Neural progenitor cell (in vitro differentiated cells): ENCODE data around the gene COX6A2. TPM values are rescaled to one million over a fixed set of nuclear protein-coding genes. Genes with fewer than 3 reads are reported as not detected.

Experiments
- DNase-seq: peaks from one replicate; pipeline ENCODE4 v3.0.0-alpha.2; 2016; ENCODE audit warnings: low spot score
- H2AFZ ChIP-seq: fragments of 200-600 bp; sonication (generic); replicated peaks from 2 replicates; pipeline ENCODE4 v1.6.1; 2016; ENCODE audit warnings: antibody characterized with exemption
- H3F3A ChIP-seq: fragments of 200-600 bp; sonication (generic); 2 replicates; pipeline ENCODE4 v1.6.1; 2016; ENCODE audit warnings: antibody characterized with exemption, low read depth
- H3K27ac ChIP-seq: fragments of 200-600 bp; sonication (generic); 2 replicates; pipeline ENCODE4 v1.5.1; 2016; ENCODE audit warnings: mild to moderate bottlenecking
- H3K27me3 ChIP-seq: fragments of 200-600 bp; sonication (generic); 2 replicates; pipeline ENCODE4 v1.6.1; 2016; ENCODE audit warnings: mild to moderate bottlenecking, moderate library complexity
- H3K36me3 ChIP-seq: fragments of 200-600 bp; sonication (generic); 2 replicates; pipeline ENCODE4 v1.5.1; 2016
- H3K4me1 ChIP-seq: fragments of 200-600 bp; sonication (generic); 2 replicates; pipeline ENCODE4 v1.6.1; 2016; ENCODE audit warnings: mixed run types
- H3K4me2 ChIP-seq: fragments of 200-600 bp; sonication (generic); 2 replicates; pipeline ENCODE4 v1.6.1; 2016
- H3K4me3 ChIP-seq: fragments of 200-600 bp; sonication (generic); 2 replicates; pipeline ENCODE4 v1.5.1; 2016
- H3K79me2 ChIP-seq: fragments of 200-600 bp; sonication (generic); 2 replicates; pipeline ENCODE4 v1.6.1; 2016; ENCODE audit warnings: low read depth
- H3K9ac ChIP-seq: fragments of 200-600 bp; sonication (generic); 2 replicates; pipeline ENCODE4 v1.6.1; 2016
- H3K9me3 ChIP-seq: fragments of 200-600 bp; sonication (generic); 2 replicates; pipeline ENCODE4 v1.5.1; 2016; ENCODE audit warnings: low read depth
- H4K20me1 ChIP-seq: fragments of 200-600 bp; sonication (generic); 2 replicates; pipeline ENCODE4 v1.6.1; 2016; ENCODE audit warnings: low read depth
- H3K27ac Mint-ChIP-seq: 3 replicates; pipeline ENCODE4 v1.8.0; 2021; ENCODE audit warnings: mixed read lengths
- H3K27me3 Mint-ChIP-seq: 2 replicates; pipeline ENCODE4 v1.8.0; 2022; ENCODE audit warnings: low read depth, mild to moderate bottlenecking, inconsistent platforms, moderate library complexity, mixed read lengths; ENCODE audit not compliant: insufficient read depth
- H3K36me3 Mint-ChIP-seq: 3 replicates; pipeline ENCODE4 v1.8.0; 2021; ENCODE audit warnings: mixed read lengths
- H3K4me1 Mint-ChIP-seq: 3 replicates; pipeline ENCODE4 v1.8.0; 2021; ENCODE audit warnings: mixed read lengths
- H3K4me3 Mint-ChIP-seq: 3 replicates; pipeline ENCODE4 v1.8.0; 2021; ENCODE audit warnings: mild to moderate bottlenecking, moderate library complexity, mixed read lengths
- H3K9me3 Mint-ChIP-seq: 3 replicates; pipeline ENCODE4 v1.8.0; 2020; ENCODE audit warnings: mixed read lengths
- CTCF ChIP-seq: fragments of 200-600 bp; sonication (generic); IDR thresholded peaks from 2 replicates; pipeline ENCODE4 v1.5.1; 2017; ENCODE audit warnings: antibody characterized with exemption, mild to moderate bottlenecking
- EZH2 ChIP-seq: fragments of 200-600 bp; sonication (generic); IDR thresholded peaks from 2 replicates; pipeline ENCODE4 v1.6.1; 2017; ENCODE audit warnings: antibody characterized with exemption, mild to moderate bottlenecking, moderate library complexity
- EZH2phosphoT487 ChIP-seq: fragments of 200-600 bp; sonication (generic); IDR thresholded peaks from 2 replicates; pipeline ENCODE4 v1.6.1; 2017; ENCODE audit warnings: antibody characterized with exemption
- total RNA-seq: library from RNA; depleted of rRNA; stranded (reverse); fragments of >200 nt; gene quantifications from 2 replicates; pipeline ENCODE4 v1.2.3, GENCODE V29; 2015; ENCODE audit warnings: low replicate concordance

The COX6A2 gene
- total RNA-seq, 1 donor from 2014 or later, result not detected

- no peak overlapping the region for H3K4me2 ChIP-seq
- H3K4me3 ChIP-seq, result no peak overlapping the region
- H3K4me1 ChIP-seq, result no peaks in the 10 kb centered on the region
- peaks cover 9% of the 10 kb centered on the region for H3K4me1 Mint-ChIP-seq
- TF ChIP-seq EZH2, result no peak
- TF ChIP-seq EZH2phosphoT487, result no peak
- TF ChIP-seq CTCF, result no peak
- H3K27me3 ChIP-seq, result no peaks in the 10 kb centered on the region
- no peaks in the 10 kb centered on the region for H3K9me3 ChIP-seq
- no peaks in the 10 kb centered on the region for H3K36me3 ChIP-seq
- no peak overlapping the region for H3K9ac ChIP-seq
- DNase-seq, result no peak
- no peaks in the 10 kb centered on the region for H3F3A ChIP-seq
- H3K36me3 Mint-ChIP-seq, result no peaks in the 10 kb centered on the region
- H4K20me1 ChIP-seq, result no peaks in the 10 kb centered on the region
- H2AFZ ChIP-seq, result no peak overlapping the region
- no peak overlapping the region for H3K4me3 Mint-ChIP-seq
- H3K79me2 ChIP-seq, result no peaks in the 10 kb centered on the region
- no peaks in the 10 kb centered on the region for H3K9me3 Mint-ChIP-seq
- no peak overlapping the region for H3K27ac ChIP-seq
- peaks cover 5% of the 10 kb centered on the region for H3K27me3 Mint-ChIP-seq
- H3K27ac Mint-ChIP-seq, result no peak overlapping the region
Observed at GRCh38 chr16:31390504-31391041, 37.6 kb downstream of the COX6A2 start.

- no peaks in the 10 kb centered on the region for H3K9me3 Mint-ChIP-seq
Observed at GRCh38 chr16:31388535-31388934, 39.6 kb downstream of the COX6A2 start.

GRCh38 chr16:31386157-31386984, 41.8 kb downstream of the COX6A2 start:
- Histone ChIP-seq H2AFZ (no peak overlapping the region), H3F3A (no peaks in the 10 kb centered on the region), H3K27ac (no peak overlapping the region), H3K27me3 (no peaks in the 10 kb centered on the region), H3K4me3 (no peak overlapping the region), H3K9me3 (no peaks in the 10 kb centered on the region), H3K4me2 (no peak overlapping the region), H3K79me2 (no peaks in the 10 kb centered on the region), H3K4me1 (no peaks in the 10 kb centered on the region), H4K20me1 (no peaks in the 10 kb centered on the region), H3K9ac (no peak overlapping the region), H3K36me3 (no peaks in the 10 kb centered on the region)
- Mint-ChIP-seq H3K4me3 (no peak overlapping the region), H3K27ac (no peak overlapping the region), H3K36me3 (no peaks in the 10 kb centered on the region), H3K4me1 (peaks cover 13% of the 10 kb centered on the region), H3K9me3 (no peaks in the 10 kb centered on the region), H3K27me3 (peaks cover 8% of the 10 kb centered on the region)
- TF ChIP-seq EZH2phosphoT487 (no peak), EZH2 (no peak), CTCF (no peak)
- no peak for DNase-seq

More at GRCh38 chr16:31388535-31388934, 39.6 kb downstream of the COX6A2 start:
- TF ChIP-seq EZH2 (no peak), EZH2phosphoT487 (no peak), CTCF (no peak)
- H3K4me1 ChIP-seq, result no peaks in the 10 kb centered on the region
- H3K27me3 ChIP-seq, result no peaks in the 10 kb centered on the region
- H3K36me3 ChIP-seq, result no peaks in the 10 kb centered on the region
- no peak overlapping the region for H3K27ac Mint-ChIP-seq
- H3K27ac ChIP-seq, result no peak overlapping the region
- no peak overlapping the region for H3K9ac ChIP-seq
- H3K4me3 ChIP-seq, result no peak overlapping the region
- H3K79me2 ChIP-seq, result no peaks in the 10 kb centered on the region
- no peak overlapping the region for H2AFZ ChIP-seq
- DNase-seq, result no peak
- H3K27me3 Mint-ChIP-seq, result no peaks in the 10 kb centered on the region
- H3K4me1 Mint-ChIP-seq, result peaks cover 9% of the 10 kb centered on the region
- H3K4me3 Mint-ChIP-seq, result no peak overlapping the region
- H4K20me1 ChIP-seq, result no peaks in the 10 kb centered on the region
- no peaks in the 10 kb centered on the region for H3K9me3 ChIP-seq
- H3K4me2 ChIP-seq, result no peak overlapping the region
- no peaks in the 10 kb centered on the region for H3K36me3 Mint-ChIP-seq
- no peaks in the 10 kb centered on the region for H3F3A ChIP-seq
